A549 (cell line): Measurements from ENCODE around the gene TBCCD1.

Experiments
- CEBPB ChIP-seq, 2 experiments: fragments of >200 bp in 1 of 2; sonication (Bioruptor Twin) in 1 of 2; formaldehyde crosslinking in 1 of 2; IDR thresholded peaks; 2 replicates each; pipeline ENCODE4 v1.6.1; 2012 to 2016
- CHD4 ChIP-seq: fragments of 200-600 bp; sonication (generic); IDR thresholded peaks from 2 replicates; pipeline ENCODE4 v1.6.1; 2016; ENCODE audit warnings: antibody characterized with exemption, mild to moderate bottlenecking, borderline replicate concordance
- CTCF ChIP-seq: fragments of >200 bp; sonication (Bioruptor Twin); formaldehyde crosslinking; IDR thresholded peaks from 3 replicates; pipeline ENCODE4 v1.5.1; 2016
- EP300 ChIP-seq, 2 experiments: fragments of >200 bp; sonication (Bioruptor Twin); formaldehyde crosslinking; IDR thresholded peaks; 2 replicates in 1 of 2; 3 replicates in 1 of 2; pipeline ENCODE4 v1.6.1; 2016 to 2017
- ESRRA ChIP-seq: fragments of 150-350 bp; IDR thresholded peaks from 2 replicates; pipeline ENCODE4 v1.6.1; 2014; ENCODE audit warnings: mild to moderate bottlenecking, low read length, borderline replicate concordance
- HDAC2 ChIP-seq: fragments of 200-600 bp; sonication (generic); IDR thresholded peaks from 2 replicates; pipeline ENCODE4 v1.6.1; 2016
- NR3C1 ChIP-seq: fragments of >200 bp; sonication (Bioruptor Twin); formaldehyde crosslinking; IDR thresholded peaks from 3 replicates; pipeline ENCODE4 v1.6.1; 2017
- POLR2A ChIP-seq: IDR thresholded peaks from 2 replicates; pipeline ENCODE4 v1.6.1; 2012; ENCODE audit warnings: mild to moderate bottlenecking, low read length
- RCOR1 ChIP-seq: fragments of 150-350 bp; IDR thresholded peaks from 2 replicates; pipeline ENCODE4 v1.6.1; 2014; ENCODE audit warnings: antibody characterized with exemption, low read length, low read depth

- no peak for TF ChIP-seq POLR2A
- no peak for TF ChIP-seq ESRRA
- TF ChIP-seq CTCF = no peak
- no peak for TF ChIP-seq HDAC2
- no peak for TF ChIP-seq EP300 (IDR thresholded peaks at IDR 0.05)
- TF ChIP-seq RCOR1 = no peak
- TF ChIP-seq NR3C1 = no peak
- TF ChIP-seq CEBPB (IDR thresholded peaks at IDR 0.05) = no peak
- TF ChIP-seq CHD4 = no peak
These were observed 57.7 kb downstream of the TBCCD1 start for GRCh38 chr3:186509423-186509822.
